Renal cortical epithelial cell (primary cell): ENCODE measurements around the gene CFAP97D1. TPM values are rescaled to one million over a fixed set of nuclear protein-coding genes. Genes with fewer than 3 reads are reported as not detected.

Source experiments
- DNase-seq: peaks from one replicate; pipeline ENCODE4 v3.0.0-alpha.2; 2011; ENCODE audit warnings: low read depth
- total RNA-seq: library from RNA; depleted of rRNA; stranded (reverse); fragments of >200 nt; gene quantifications from 2 replicates; pipeline ENCODE4 v1.2.3, GENCODE V29; 2014

CFAP97D1 gene
- total RNA-seq, result under 0.01 TPM in 1 of 2 replicates, not detected in the other

GRCh38 chr17:43780135-43780534, at the start of gene CFAP97D1:
Gene CFAP97D1, plus strand, starts transcription at chr17:43780435. Its CDS starts 28 bp downstream, at chr17:43780463.
- DNase-seq, result no peak

- DNase-seq, result peak; percentile 97
Measured at GRCh38 chr17:43732958-43733357, 47.3 kb upstream of the CFAP97D1 start.

GRCh38 chr17:43733956-43734355, 46.3 kb upstream of the CFAP97D1 start:
- DNase-seq, result no peak

GRCh38 chr17:43734376-43734775, 45.9 kb upstream of the CFAP97D1 start:
- peak; percentile 45 for DNase-seq

- no peak for DNase-seq
Measured at GRCh38 chr17:43736389-43736788, 43.8 kb upstream of the CFAP97D1 start.

- DNase-seq, result no peak
Measured at GRCh38 chr17:43737722-43738121, 42.5 kb upstream of the CFAP97D1 start.

- DNase-seq, result peak; percentile 54
Measured at GRCh38 chr17:43740541-43740940, 39.7 kb upstream of the CFAP97D1 start.

GRCh38 chr17:43741636-43742035, 38.6 kb upstream of the CFAP97D1 start:
- DNase-seq, result no peak

GRCh38 chr17:43745541-43745940, 34.7 kb upstream of the CFAP97D1 start:
- no peak for DNase-seq

GRCh38 chr17:43750153-43750552, 30.1 kb upstream of the CFAP97D1 start:
- no peak for DNase-seq

- no peak for DNase-seq
Measured at GRCh38 chr17:43753493-43754129, 26.6 kb upstream of the CFAP97D1 start.

- DNase-seq, result no peak
Measured at GRCh38 chr17:43754947-43755346, 25.3 kb upstream of the CFAP97D1 start.

- DNase-seq, result no peak
Measured at GRCh38 chr17:43755389-43755875, 24.8 kb upstream of the CFAP97D1 start.

- DNase-seq, result no peak
Measured at GRCh38 chr17:43756201-43756600, 24.0 kb upstream of the CFAP97D1 start.

GRCh38 chr17:43757171-43757660, 23.0 kb upstream of the CFAP97D1 start:
- no peak for DNase-seq

GRCh38 chr17:43758086-43758485, 22.1 kb upstream of the CFAP97D1 start:
- no peak for DNase-seq

GRCh38 chr17:43758497-43759174, 21.6 kb upstream of the CFAP97D1 start, which contains the start of gene SOST:
Gene SOST, minus strand, starts transcription at chr17:43758791. Its CDS starts 50 bp downstream, at chr17:43758741.
- no peak for DNase-seq

GRCh38 chr17:43759836-43760235, 20.4 kb upstream of the CFAP97D1 start:
- no peak for DNase-seq

- peak; percentile 88 for DNase-seq
Measured at GRCh38 chr17:43760254-43760852, 19.9 kb upstream of the CFAP97D1 start.

GRCh38 chr17:43766413-43767052, 13.7 kb upstream of the CFAP97D1 start:
- no peak for DNase-seq

GRCh38 chr17:43767053-43767712, 13.1 kb upstream of the CFAP97D1 start:
- DNase-seq, result no peak

- DNase-seq, result no peak
Measured at GRCh38 chr17:43767713-43768059, 12.5 kb upstream of the CFAP97D1 start.
